A204.1 (cell line): ENCODE data around the gene DAPK1.

Source experiments
- FAIRE-seq: peaks from 2 replicates; lab custom pipeline; 2012; peaks lifted over from hg19 to GRCh38; lab: Jason Lieb, UNC

DAPK1 gene

DNA sequence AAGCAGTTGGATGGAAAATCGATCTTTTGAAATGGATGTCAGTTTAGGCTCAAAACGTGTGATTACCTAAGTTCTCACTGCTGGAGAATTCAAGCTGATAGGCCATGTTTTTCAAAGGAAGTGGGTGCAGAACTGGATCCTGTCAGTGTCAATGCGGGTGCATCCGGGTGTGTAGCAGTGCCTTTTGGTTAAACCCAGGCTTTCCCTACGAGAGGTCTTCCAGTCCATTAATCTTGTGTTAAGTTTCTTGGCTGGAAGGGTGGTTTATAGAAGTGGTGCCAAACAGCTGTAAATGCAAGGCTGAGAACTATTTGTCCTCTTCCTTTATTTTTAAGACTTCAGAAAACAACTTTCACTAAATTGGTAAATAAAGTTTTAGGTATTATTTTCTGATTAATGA lies 71.9 kb downstream of the DAPK1 start:
- no peak for FAIRE-seq

DNA sequence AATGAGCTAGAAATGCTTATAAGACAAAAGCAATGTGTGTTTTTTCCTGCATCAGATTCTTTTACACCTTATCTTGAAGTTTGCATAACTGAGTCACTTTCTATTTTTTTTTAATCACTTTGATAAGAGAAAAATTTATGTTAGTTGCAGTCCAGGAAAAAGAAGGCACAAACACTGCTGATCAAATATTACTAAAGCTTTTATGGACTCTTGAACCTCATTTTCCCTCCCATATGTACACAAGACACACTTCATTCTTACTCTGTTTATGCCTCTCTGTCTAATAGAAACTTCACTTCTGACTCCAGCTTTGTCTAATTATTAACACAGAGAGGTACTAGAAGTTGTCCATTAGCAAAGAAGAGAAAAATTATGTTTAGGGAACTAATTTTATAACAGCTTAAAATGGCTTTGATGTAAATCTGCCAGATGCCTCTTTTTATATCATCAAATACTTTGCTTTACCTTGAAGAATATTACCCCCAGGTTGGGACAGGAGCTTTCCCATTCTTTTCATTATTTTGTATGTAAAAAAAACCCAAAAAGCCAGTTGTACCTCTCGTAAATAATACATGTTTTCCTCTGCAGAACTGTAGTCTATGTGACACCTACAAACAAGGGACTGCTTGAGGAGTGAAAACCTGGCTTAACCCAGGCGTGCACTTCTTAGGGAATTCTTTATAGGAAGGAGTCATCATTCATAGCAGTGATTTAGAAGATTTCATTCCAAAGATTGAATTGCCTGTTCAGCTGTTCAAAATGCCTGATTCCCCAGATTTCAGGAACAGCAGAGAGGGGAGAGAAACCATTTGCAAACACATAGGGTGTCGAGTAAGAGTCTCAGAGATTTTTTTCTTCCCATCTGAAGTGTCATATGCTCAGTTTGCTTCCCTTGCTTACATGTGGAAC lies 72.6 kb downstream of the DAPK1 start:
- no peak for FAIRE-seq

- no peak for FAIRE-seq
Observed at GRCh38 chr9:87572719-87573118, 75.1 kb downstream of the DAPK1 start.

DNA sequence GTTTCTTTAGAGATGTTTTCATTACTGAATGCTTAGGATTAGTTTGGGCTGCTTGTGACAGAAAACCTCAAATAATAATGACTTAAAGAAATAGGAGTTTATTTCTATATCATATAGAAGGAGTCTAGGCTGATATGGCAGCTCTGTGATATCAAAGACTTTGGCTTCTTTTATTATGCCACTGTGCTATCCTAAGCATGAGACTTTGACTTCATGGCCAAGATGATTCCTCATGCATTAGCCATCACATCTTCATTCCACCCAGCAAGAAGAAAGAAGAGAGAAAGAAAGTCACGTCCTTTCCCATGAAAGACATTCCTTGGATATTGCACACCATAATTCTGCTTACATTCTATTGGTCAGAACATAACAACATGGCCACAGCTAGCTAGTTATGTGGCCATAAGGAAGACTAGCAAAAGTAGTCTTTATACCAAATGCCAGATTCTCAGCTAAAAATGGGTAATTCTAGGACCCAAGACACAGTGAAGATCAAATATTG lies 76.2 kb downstream of the DAPK1 start:
- no peak for FAIRE-seq

DNA sequence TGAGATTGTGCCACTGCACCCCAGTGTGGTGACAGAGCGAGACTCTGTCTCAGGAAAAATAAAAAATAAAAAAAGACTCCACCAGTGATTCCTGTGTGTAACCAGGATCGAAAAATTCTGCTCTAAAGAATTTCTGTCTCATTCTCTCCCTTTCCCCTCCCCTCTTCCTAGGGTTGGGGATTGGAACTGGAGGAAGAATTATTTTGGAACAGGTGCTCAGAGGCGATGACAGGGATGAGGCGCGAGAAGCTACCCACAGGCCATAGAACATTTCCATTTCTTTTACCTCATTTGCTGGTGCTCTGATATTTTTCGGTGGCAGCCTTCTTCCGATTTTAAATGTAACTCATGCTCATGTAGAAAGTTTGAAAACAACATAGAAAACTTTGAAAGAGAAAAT lies 80.1 kb downstream of the DAPK1 start:
- no peak for FAIRE-seq

DNA sequence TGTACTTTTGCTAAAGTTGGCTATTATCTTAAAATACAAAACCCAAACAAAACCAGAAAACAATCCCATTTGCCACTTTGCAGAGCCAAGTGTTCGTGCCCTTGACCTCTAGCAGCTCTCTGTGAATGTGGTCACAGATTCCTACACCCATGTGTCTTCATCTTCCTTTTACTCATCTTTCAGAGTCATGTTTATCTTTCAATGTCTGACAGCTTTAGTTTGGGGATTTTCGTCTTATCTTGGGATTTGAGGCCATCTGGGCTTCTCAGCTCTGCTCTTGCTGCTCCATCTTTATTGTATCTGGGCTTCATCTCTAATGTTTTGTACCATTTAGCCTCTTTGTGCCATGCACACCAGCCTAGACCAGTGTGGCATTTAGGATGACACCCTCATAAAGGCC lies 81.0 kb downstream of the DAPK1 start:
- FAIRE-seq = no peak

GRCh38 chr9:87579781-87580541 lies 82.3 kb downstream of the DAPK1 start:
- FAIRE-seq = no peak

DNA sequence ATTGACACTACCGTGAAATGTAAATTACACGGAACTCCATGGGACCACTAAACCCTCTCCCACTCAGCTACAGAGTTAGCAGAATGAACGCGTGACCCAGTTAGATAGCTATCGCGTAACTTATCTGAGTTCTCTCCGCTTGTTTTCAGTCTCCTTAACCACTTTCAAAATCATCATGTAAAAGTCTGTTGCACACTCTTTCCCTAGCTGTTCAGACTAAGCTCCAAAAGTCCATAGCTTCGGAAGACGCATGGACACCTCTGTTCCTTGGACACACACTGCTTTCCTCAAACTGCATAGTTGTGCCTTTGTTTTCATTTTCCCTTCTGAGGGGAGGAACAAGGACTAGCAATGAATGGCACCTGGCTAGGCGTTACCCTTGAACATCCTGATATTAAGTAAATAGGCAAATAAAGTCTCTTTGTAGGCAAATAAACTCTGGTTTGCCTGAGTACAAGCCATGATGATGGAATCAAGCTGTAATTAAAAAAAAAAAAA lies 83.3 kb downstream of the DAPK1 start:
- FAIRE-seq = no peak

DNA sequence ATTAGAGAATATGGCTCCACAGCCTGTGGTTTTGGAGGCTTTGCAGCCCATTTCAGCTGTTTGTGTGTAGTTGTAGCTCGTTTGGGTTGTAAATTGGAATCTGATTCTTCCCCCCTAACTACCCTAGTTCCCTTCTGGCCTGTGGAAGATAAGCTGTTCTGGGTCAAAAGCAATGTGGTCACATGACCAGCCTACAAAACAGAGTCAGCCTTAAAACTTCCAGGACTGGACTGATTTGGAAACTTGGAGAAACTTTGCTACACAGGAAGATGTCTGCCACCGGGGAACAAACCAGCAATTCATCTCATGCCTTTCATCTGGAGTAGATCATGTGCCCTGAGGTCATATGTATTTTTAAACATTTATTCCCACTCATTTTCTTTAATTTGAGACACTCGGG lies 83.8 kb downstream of the DAPK1 start:
- no peak for FAIRE-seq

- no peak for FAIRE-seq
Observed at GRCh38 chr9:87581949-87582637, 84.4 kb downstream of the DAPK1 start.

DNA sequence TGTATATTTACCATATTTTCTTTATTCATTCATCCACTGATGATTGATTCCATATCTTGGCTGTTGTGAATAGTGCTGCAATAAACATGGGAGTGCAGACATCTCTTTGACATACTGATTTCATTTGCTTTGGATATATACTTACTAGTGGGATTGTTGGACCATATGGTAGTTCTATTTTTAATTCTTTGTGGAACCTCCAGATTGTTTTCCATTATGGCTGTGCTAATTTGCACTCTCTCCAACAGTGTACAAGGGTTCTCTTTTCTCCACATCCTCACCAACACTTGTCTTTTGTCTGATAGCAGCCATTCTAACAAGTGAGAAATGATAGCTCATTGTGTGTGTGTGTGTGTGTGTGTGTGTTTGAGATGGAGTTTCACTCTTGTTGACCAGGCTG lies 86.7 kb downstream of the DAPK1 start:
- FAIRE-seq = no peak

DNA sequence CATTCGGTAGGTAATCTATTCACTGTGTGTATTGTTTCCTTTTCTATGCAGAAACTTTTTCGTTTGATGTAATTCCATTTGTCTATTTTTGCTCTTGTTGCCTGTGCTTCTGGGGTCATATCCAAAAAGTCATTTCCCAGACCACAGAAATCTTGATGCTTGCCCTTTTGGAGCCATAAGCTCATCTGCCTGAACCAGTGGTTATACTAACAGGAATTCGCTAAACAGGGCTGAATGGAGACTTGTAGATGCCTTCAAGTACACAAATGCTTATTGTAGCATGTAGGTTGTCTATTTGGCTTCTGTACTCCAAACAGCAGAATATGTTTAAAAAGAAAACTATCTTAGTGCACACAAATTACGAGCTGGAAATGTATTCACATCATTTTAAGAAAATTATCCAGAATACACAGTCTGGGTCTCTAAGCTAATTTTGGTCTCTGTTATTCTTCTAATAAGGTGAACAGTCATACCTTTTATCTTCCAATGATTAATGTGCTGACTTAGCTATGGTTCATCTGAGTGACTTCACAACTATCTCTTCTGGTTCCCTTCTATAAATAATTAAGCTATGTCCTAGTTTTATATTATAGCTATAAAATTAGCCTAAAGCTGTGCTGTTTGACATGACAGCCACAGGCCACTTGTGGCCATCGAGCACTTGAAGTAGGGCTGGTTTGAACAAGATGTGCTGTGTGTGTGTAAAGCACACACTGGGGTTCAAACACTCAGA lies 87.6 kb downstream of the DAPK1 start:
- no peak for FAIRE-seq

GRCh38 chr9:87586731-87587355 lies 89.2 kb downstream of the DAPK1 start:
- FAIRE-seq = no peak

DNA sequence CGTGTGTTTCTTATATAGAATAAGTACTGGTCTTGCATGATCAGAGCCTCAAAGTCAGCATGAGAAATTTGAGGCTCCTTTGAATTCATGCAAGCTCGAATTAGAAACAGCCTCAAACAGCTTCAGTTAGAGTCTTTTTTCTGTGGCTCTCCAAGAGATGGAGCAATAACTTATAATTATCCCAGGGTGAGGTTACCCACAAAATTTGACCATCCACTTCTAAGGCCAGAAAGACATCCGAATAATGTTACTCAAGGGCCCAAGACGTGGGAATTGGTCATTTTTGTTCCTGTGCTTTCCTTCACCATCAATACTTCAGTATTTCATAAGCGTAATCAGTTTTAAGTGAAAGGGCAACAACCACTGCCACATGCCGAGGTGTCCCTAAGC lies 89.7 kb downstream of the DAPK1 start:
- no peak for FAIRE-seq

GRCh38 chr9:87587864-87588263 lies 90.2 kb downstream of the DAPK1 start:
- no peak for FAIRE-seq

DNA sequence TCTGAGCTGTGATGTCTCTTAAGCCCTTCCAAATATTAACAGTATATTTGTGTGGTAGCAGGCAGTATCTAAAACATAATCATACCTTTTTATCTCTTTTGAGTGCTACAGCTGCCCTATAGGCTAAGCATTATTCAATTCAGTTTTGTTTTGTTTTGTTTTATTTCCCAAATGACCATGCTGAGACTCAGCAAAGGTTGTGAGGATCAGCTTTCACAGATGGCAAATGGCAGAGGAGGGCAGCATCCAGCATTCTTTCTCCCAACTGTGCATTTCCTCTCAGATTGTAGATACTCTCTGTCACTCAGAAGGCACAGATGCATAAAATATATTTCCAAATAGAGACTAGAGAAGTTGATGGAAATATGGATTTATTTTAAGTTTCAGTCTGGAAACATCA lies 90.7 kb downstream of the DAPK1 start:
- no peak for FAIRE-seq

- FAIRE-seq = no peak
Observed at GRCh38 chr9:87590996-87591395, 93.3 kb downstream of the DAPK1 start.

DNA sequence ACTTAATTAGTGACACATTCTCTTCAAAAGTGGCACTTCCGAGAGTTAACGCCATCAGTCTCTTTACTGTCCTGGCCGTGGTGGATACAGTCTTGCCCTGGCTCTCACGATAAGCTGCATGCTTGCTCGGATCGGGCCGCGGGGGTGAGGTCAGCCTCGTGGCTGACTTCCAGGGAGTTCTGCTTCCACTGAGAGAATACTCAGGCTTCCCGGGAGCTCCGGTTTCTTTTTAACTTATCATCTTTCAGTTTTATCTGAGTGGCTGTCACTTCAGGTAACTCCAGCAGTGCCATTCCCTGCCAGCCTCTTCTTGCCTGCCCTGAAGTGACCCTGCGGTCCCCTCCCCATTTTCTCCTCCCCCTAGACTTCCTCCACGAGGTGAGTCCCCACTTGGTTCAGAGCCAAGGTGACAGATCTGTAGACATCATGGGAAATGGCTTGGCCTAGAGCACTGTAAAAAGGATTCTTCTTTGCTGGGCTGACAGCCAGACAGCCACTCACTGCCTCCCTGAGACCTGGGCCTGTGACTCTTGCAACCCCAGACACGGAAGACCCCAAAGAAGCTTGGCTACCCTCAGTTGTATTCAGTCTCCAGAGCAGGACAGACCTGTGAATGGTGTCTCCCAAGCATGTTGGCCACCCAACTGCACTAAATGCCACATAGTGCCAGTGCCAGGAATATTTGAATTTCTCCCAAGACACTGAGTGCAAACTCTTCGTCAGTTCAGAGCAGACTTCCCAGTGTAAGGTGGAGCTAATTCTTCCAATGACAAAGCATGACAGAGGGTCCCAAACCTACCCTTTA lies 95.1 kb downstream of the DAPK1 start:
- no peak for FAIRE-seq

DNA sequence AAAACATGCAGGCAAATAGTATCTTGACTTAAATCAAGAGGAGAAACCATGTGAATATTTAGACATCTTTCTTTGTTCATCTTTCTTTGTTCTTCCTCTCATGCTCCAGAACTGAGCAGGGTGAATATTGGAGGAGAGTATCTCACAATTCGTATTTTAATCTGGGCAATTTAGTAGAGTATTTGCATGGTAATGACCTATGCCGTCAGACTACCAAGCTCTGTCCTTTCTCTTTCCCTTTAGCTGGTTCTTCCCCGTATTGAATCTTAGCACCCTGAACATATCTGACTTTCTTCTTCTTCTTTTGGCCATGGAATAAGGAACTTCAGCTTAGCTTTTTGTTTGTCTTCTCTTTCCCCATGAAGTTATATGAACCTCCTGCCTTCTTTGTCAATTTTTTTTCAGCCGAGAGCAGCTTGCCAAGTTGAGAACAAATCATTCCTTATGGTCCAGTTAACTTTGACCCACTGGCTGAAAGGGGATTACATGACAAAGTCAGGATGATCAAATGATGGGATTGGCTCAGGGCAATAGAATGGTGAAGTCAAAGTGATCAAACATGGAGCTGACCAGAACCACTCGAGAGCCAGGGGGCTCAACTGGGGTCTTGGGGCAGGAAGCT lies 95.8 kb downstream of the DAPK1 start:
- no peak for FAIRE-seq

- FAIRE-seq = no peak
Observed at GRCh38 chr9:87594194-87594593, 96.5 kb downstream of the DAPK1 start.
